GM18499 (cell line): ENCODE measurements around the gene PHACTR3.

ENCODE experiments used
- ATAC-seq: cut with Tn5 transposase; IDR thresholded peaks from one replicate; pipeline ENCODE4 v1.9.1; 2021; ENCODE audit warnings: moderate number of reproducible peaks; ENCODE audit not compliant: insufficient read depth, unreplicated experiment

The PHACTR3 gene

DNA sequence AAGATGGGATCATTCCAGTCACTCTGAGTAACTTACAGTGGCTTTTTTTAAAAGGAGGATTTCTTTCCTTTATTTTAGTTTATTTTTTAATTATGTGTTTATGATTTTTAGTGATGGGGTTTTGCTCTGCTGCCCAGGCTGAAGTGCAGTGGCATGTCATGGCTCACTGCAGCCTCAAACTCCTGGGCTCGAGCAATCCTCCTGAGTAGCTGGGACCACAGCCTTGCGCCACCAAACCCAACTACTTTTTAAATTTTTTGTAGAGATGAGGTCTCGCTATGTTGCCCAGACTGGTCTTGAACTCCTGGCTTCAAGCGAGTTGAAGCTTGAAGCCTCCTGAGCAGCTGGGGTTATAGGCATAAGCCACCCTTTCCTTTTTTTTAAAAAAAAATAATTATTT, 31.8 kb upstream of the PHACTR3 start:
- ATAC-seq: no peak

DNA sequence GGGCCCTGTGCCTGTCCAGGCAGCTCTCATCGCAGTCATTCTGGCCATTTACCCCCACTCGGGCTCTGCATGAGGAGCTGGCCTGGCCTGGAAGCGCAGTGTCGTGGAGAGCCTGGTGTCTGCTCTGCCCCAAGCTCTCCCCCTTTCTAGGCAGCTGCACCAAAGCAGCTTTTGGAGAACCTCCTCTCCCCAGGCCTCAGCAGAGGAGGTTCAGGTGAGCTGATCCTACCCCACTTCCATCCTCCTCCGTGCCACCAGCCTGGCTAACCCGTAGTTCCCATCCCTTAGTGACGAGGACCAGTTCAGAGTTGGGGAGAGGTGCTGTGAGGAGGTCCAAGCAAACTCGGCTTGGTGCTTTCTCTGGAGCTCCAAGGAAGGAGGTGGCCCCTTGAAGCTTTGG, 30.5 kb upstream of the PHACTR3 start:
- no peak for ATAC-seq

DNA sequence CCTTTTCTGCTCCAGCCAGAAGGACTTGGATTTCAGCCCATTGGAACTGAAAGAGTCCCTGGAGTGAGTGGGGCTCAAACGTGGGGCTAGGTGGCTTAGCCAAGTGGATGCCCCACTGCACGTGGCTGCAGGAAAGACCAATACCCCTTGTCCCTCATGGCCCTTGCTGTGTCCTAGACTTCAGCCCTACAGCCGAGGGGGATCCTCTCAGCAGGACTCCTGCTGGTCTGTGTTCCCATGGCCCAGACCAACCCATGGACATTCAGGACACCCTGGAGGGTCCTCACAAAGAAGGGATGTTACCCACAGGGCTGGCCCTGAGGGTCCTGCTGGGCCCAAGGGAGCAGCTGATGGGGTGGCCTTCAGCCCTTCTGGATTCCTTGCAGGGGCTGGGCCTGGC, 30.0 kb upstream of the PHACTR3 start:
- no peak for ATAC-seq

DNA sequence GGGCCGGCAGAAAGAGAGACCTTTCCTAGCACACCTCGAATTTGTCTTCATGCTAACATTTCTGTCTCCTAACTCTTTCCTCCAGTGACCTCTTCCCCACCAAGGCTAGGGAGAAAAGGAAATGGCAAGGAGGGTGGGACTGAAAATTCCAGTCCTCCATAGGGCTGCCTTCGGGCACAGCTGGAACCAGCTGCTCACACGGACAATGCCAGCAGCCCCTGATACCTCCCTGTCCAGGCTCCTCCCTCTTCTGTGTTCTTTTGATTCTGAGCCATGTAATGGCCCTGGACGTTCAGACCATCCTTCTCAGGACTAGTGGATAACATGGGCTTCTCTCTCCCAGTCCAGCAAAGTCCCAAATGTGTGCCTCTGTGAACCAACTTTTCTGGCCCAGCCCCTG, 29.1 kb upstream of the PHACTR3 start:
- ATAC-seq: no peak

DNA sequence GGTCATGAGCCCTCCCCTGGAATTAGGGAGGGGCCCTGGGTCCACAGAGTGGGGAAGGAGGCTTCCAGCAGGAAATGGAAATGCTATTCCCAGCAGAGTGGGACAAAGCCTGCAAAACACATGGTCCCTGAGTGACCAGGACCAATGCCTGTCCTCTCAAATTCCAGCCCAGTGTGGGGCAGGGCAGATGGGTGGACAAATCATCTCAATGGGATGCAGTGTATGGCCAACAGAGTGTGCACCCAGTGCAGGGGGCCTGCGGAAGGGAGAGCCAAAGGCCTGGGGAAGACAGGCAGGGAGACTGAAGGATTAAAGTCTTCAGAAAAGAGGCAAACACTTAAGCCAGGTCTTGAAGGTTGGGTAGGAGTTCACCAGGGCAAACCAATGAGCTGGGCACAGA, 28.7 kb upstream of the PHACTR3 start:
- ATAC-seq: no peak

DNA sequence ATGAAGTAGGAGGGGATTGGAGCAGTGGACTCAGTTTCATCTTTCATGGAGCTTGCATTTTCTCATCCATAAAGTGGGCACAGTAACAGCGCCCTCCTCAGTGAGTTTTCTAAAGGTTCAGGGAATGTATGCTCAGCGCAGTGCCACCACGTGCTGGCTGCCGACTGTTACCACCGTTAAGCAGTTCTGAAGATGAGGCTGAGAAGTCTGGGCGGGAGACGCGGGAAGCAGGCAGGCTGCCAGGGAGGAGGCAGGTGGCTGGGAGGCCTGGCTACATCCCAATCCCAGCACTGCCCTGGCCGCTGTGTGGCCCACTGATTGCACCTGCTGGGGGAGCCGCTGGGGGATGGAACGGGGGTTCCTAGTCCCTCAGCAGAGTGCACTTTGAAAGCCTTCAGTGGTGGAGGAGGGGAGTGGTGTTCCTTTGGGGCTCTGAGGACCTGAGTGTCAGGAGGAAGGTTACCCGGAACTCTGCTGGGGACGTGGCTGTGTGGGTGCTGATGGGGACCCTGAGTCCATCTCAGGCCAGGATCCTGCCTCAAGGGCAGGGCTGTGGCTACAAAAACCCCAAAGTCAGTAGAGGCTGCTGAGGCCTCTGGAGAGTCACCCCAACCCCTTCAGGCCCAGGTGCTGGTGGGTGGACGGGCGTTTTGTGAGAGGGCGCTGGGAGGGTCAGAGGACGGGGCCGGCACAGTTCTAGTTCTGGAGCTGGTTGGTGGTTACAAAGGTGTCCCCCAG, 28.0 kb upstream of the PHACTR3 start:
- ATAC-seq: no peak

DNA sequence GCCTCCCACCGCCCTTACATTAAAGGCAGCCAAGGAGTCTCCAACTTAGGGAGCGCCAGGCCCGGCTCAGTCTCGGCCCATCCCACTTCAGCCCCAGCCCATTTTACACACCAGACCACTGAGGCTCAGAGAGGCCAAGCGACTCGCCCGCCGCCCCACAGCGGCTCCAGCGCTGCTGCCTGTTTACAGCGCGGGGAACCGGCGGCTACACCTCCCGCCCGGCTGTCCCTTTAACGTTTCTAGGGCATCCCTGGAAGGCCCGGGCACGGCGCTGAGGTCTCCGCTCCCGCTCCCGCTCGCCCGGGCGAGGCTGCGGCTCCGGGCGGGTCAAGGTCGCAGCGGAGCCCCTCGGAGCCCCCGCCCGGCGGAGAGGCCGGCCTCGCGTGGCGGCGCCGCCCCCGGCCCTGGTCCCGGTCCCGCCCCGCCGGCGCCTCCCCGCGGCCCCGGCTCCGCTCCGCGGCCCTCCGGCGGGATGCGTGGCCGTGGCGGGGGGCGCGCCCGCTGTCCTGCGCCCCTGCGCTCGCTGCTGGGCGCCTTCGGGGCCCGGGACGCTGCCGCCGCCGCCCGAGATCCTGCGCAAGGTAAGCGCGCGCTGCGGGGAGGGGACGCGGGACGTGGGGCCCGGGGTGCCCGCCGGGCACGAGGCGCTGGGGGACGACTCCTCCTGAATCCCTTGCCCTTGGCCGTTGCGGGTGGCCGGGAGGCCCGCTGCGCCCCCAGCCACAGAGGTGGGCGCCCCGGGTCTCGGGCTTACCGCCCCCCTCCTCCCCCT, 27.1 kb upstream of the PHACTR3 start:
- ATAC-seq: no peak

DNA sequence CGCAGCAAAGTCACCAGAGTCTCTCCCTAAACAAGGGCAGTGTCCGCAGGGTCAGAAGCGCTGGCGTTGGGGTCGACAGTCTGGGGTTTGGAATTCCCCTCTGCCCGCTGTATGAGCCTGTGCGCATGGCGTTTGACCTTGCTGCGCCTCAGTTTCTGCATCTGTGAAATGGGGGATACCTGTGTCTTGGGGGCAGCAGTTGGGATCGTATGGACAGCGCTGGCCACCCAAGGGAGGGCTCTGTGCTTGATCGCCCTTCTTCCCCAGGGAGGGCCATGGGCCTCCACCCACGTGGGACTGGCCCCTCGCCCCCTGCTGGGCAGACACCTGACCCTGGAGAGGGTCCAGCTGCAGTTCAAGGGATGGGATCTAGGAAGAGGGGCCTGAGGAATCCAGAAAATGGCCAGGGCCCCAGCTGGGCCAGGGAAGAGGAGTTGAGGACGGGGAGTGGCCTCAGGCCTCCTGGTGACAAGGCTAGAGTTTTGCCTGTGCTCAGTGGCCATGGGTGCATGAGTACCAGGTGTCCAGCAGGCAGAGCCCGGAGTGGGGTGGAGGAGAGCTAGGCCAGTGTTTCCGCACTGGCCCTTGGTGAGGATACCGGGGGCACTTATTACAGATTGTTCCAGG, 26.4 kb upstream of the PHACTR3 start:
- no peak for ATAC-seq

DNA sequence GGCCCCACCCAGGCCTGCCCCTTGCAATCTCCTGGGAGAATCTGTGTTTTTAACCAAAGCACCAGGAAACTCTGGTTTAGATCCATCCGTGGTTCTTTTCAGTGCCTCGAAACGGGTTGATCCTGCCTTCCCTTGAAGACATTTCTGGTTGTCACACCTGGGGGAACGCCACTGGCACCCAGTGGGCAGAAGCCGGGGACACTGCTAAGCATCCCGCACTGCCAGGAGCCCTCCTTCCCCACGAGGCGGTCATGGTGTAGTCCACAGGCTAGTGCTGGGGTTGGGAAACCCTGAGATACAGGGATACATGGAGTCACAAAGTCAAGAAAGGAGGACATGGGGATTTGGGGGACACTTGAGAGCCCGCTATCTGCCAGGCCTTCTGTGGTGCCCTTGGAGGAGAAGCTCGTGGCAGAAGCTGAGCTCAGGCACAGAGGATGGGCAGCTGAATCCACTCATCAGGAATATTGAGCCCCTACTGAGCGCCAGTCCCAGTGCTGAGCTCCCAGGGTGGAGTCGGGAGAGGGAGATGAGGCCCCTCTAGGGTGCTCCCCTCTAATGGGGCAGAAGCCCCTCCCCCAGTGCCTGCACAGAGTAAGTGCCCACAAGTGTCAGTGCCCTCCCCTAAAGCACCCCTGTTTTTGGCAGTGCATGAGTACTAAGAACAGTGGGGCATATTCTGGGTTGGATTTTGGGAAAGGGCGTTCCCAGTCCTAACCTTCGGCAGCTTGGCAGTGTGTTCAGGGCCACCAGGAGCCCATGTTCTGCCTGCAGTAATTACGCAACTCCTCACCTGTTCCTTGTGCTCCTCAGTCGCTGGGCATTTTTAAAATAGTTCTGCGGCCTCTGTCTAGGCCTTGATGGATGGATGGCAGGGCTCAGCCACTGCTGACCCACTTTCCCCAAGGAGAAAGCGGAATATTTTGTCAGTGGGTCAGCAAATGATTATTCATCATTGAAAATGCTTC, 25.6 kb upstream of the PHACTR3 start:
- no peak for ATAC-seq

DNA sequence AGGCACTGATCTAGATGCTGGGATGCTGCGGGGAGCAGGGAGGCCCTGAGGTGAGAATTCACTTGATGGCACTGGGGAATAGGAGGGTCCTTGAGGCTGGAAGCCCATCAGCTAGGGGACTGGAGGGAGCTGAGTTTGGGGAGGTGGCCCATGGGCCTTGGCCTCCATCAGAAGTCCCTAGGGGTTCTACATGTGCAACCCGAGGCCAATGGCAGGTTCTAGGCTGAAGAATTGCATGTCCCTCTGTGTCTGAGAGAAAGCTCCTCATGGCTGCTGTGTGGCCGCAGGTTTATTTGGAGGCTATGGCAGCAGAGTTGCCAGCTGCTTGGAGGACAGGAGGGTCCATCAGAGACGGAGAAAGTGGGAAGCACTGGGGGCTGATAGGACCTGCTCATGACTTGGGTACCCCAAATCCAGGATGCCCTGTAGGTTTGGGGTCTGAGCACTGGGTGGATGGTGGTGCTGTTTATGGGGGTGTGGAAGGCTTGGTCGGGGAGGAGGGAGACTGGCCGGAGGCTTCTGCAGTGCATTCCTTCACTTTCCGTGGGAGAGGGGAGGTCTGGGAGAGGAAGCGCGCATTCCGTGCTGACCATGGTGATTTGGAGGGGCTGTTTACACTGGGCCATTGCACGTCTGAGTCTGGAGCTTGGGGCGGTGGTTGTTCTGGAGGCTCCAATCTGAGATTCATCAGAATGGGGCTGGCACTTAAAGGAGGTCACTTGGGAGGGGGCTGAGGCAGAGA, 24.8 kb upstream of the PHACTR3 start:
- ATAC-seq: no peak

DNA sequence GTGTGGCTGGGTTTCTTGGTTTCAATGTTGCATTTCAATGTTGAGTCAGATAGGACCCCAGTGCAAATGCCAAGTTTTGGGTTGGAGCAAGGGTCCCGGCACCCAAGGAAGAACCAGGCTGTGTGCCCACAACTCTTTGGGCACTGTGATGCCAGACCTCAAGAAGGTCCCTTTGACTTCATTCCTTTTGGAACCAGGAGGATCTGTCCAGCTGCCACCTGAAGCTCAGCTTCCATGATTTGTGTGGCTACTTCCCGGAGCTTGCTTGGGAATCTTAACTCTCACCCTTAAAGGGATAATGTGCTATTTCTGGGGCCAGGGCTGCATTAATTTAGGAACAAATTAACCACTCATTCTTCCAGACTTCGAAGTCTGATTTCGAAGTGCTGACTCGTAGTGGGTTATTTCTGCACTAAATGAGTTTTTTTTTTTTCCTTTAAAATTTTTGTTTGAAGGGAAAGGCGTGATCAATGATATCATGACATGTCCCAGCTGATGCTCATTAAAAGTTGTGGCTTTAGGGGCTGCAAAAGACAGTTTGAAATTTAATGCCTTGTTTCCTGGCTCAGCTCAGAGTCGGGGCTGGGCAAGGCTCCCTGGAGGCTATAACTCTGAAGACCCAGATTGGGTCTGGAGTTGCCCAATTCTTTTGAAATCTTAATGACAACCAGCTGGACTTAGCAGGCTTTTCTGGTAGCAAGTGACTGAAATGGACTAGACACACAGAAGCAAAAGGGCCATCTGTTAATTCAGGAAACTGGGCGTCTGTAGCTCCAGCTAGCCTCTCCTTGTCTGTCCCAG, 24.0 kb upstream of the PHACTR3 start:
- no peak for ATAC-seq

DNA sequence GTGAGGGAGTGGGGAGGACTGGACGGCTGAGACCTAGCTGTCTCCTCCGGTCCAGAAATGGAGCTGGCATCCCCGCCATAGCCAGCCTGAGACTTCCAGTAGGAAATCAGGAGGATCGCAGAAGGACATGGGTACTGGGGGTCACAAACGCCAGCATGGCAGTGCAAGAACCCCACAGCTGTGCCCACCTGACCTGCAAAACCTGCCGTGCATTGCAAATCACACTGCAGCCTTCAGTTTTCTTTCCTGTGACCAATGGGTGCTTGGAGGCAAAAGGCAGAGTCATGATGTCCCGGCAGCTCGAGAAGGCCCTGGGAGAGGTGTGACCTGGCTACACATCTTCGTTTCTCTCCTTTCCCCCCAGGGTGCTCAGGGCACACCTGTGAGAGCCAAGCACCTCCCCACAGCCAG, 23.3 kb upstream of the PHACTR3 start:
- no peak for ATAC-seq

DNA sequence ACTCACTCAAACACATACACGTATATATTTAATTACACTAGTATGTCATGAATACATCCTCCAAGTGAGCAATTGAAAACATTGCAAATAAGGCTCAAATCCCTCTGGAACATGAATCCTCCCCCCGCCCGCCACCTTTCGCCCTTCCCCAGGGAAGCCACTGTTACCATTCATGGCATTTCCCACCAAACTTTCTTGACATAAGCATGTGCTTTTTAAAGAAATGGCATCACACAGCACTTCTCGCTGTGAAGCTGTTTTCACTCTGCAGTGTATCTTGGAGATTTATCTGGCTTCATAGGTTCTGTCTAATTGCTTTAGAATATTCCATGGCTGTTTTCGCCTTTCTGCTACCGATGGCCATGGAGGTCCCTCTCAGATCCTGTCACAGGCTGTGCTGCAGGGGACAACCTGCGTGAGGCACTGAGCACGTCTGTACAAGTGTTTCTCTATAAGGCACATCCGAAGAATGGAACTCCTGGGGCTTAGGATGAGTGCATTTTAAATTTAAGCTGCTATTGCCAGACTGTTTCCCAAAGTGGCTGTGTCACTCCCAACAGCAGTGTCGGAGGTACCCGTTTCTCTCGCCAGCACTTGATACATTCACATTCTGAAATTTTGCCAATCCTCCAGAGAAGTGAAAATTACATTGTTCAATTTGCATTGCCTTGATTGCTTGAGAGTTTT, 22.2 kb upstream of the PHACTR3 start:
- ATAC-seq: no peak

DNA sequence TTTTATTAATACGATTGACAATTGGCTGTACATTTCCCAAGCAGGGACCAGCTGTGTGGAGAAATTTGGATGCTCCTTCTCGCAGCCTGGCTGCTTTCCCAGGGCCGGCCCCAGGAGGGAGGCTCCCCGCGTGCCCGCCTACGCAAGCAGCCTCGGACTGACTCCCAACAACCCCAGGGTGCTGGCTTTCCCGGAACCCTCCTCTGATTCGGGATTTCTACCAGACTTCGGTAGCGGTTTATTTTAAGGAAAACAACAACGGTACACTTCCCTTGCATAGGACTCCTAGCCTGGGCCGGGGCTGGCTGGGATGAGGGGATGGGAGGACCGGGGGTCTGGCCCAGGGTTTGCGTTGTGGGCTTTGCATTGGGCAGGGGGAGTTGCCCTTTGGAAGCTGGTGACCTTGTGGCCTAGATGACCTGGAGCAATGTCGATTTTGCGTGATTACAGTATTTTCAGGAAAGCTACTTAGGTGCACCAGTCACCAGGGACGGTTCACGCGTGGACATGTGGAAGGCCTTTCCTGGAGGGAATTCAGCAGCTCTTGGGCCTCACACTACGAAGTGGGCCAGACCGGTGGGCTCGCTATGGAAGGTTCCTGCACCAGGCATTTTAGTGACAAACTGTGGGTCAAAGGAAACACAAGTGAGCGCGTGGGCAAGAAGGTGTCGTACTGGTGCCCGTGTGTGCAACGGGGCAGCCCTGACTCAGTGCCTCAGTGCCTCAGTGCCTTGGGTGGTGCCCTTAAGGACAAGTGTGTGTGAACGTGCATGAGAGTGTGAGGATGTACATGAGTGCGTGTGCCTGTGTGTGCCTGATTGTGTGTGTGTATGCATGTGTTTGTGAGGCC, 20.7 kb upstream of the PHACTR3 start:
- ATAC-seq: no peak

DNA sequence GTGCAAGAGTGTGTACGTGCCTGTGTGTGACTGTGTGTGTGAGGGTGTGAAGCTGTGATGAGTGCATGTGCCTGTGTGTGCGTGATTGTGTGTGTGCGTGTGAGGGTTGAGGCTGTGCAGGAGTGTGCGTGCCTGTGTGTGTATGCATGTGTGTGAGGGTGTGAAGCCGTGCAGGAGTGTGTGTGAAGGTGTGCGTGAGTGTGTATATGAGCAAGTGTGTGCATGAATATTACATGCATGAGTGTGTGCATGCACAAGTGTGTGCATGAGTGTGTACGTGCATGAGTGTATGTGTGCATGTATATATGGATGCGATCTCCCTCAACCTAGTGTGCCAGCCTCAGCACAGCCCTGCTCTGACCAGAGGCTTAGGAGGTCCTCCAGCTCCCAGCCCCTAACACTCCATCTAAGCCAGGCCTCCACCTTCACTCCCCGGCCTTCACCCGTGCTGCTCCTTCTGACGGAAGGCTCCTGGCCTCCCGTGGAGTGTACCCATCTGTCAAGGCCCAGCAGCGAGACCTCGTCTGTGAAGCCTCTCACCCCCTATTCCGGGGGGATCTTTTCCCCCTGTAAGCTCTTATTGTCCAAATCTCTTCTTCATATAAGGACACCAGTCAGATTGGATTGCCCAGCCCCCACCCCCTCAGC, 19.9 kb upstream of the PHACTR3 start:
- no peak for ATAC-seq

DNA sequence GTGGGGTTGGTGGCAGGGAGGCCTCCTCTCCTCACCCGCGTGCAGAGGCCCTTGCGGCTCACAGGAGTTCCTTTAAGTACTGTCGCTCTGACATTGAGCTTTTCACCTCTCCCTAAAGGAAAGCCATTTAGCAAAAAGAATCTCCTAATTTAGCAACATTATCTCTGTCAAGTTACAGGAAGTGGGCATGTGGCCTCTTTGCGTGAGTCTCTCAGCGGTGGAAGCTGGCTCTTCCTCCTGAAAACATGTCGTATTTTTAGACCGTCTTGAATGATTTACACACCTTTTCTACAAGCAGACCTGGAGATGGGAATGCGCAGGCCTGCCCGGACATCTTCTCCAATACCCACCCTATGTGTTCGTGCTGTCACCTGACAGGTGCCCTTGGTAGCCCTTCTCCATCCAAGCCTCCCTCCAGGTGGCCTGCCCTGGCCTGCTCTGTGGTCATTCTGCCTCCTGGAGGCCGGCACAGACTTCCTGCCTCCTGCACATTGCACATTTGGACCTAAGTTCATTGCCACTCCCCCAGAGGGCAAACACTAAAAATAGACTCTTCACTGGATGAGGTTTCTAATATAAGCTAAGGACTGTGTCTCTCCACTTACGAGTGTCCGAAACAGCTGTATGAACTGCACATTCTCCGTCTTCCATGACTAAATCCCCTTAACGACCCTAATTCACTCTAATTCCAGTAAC, 18.5 kb upstream of the PHACTR3 start:
- no peak for ATAC-seq
